Stimulated activated CD8-positive, alpha-beta memory T cell treated with anti-CD3 and anti-CD28 coated beads, Interleukin-2, amount 100 ng/mL, for 48 hours (primary cell): ENCODE results near the gene TPSAB1.

Source experiments
- DNase-seq, 2 donors: peaks; one replicate each; pipeline ENCODE4 v3.0.0-alpha.2; 2020; ENCODE audit warnings: low read depth in 2 of 2

TPSAB1 gene

DNA sequence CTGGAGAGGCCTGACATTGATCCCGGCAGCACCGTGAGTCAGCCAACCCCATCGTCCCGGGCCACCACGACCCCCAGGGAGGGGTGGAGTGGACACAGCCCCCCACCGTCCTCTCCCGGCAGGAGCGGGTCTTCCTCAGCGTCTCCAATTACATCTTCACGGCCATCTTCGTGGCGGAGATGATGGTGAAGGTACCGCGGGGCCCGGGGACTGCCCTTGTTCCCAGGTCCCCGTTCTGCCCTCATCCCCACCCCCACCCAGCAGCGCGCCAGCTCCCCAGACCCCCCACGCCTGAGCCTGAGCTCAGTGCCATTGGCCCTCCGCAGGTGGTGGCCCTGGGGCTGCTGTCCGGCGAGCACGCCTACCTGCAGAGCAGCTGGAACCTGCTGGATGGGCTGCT lies 30.0 kb upstream of the TPSAB1 start:
- DNase-seq: no peak

GRCh38 chr16:1211451-1212268 lies 28.8 kb upstream of the TPSAB1 start:
- DNase-seq: no peak

GRCh38 chr16:1212616-1213194 lies 27.8 kb upstream of the TPSAB1 start:
- DNase-seq: no peak

DNA sequence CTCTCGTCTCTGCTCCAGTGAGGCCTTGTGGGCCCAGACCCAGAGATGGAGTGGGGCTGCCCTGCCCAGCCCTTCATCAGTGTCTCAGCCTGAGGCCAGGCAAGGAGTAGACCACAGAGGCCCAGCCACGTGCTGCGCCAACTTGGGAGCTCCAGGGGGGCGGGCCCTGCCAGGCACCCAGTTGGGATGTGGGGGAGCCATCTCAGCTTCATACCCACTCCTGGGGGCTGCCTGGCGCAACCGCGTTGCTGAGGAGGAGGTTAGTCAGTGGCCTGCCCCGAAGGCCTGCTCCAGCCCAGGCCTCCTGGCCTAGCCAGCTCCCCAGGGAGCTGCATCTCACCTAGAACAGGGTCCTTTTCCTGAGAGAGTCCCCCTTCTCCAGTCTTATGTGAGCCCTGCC lies 27.3 kb upstream of the TPSAB1 start:
- no peak for DNase-seq

- DNase-seq: no peak
Observed at GRCh38 chr16:1213796-1214372, 26.6 kb upstream of the TPSAB1 start.

GRCh38 chr16:1214719-1215118 lies 25.8 kb upstream of the TPSAB1 start:
- DNase-seq: no peak

DNA sequence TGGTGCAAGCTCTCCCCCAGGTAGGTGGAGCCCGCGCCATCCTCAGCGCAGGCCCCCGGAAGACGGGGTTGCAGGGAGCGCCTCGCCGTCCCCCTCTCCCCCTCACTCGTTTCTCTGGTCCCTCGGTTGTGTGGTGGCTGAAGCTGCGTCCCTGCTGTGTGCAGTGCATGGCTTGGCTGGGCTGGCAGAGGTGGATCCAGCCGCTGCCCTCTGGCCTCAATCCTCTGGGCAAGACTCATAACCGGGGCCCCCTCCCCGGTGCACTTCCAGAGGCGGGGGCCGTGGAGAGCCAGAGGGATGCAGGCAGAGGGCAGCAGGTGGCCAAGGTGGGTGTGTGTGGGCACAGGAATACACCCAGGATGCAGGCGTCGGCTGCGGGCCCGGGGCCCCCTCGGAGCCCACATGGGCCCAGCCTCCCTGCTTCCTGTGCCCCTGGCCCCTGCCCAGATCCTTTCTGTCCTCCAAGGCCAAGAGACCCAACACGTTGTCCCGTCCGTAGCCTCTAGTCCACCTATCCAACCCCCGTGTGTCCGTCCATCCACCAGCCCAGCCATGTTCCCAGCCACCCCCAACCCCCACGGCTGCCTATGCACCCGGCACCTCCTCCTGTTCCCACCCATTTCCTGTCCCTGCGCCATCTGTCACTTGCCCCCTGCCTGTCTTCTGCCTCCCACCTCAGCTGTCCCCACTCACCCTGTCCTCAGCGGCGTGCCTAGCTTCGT lies 24.8 kb upstream of the TPSAB1 start:
- no peak for DNase-seq

DNA sequence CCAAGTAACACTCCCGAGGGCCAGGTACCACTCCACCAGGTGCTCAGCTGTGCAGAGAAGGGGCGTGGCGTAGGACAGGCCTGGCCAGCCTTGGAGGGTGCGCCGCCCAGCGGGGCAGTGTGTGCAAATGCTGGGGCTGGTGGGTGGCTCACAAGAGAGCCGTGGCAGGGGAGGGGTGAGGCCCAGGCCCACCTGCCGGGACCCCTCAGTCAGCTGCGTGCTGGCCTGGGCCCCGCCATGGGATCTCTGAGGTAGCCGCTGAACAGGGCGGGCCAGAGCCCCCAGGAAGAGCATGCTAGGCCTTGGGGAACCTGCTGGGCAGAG lies 24.2 kb upstream of the TPSAB1 start:
- no peak for DNase-seq

- no peak for DNase-seq
Observed at GRCh38 chr16:1216681-1217400, 23.7 kb upstream of the TPSAB1 start.

DNA sequence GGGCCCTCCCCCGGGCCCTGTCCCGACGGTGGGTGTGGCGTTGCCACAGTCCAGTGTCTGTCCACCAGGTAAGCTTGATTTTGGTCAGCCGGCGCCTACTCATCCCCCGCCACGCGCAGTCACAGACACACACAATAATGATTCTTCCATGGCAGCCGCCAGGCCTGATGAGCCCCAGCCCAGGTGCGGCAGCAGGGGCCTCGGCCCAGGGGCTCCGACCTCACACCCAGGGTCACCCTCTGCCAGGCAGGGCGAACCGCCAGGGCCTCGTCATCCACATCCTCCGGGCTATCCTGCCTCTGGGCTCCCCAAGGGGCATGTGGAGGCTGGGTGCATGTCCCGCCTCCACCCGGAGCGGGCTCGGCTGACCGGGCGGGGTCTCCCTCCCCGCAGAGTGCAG lies 23.0 kb upstream of the TPSAB1 start:
- no peak for DNase-seq

GRCh38 chr16:1218061-1218929 lies 22.2 kb upstream of the TPSAB1 start:
- no peak for DNase-seq

DNA sequence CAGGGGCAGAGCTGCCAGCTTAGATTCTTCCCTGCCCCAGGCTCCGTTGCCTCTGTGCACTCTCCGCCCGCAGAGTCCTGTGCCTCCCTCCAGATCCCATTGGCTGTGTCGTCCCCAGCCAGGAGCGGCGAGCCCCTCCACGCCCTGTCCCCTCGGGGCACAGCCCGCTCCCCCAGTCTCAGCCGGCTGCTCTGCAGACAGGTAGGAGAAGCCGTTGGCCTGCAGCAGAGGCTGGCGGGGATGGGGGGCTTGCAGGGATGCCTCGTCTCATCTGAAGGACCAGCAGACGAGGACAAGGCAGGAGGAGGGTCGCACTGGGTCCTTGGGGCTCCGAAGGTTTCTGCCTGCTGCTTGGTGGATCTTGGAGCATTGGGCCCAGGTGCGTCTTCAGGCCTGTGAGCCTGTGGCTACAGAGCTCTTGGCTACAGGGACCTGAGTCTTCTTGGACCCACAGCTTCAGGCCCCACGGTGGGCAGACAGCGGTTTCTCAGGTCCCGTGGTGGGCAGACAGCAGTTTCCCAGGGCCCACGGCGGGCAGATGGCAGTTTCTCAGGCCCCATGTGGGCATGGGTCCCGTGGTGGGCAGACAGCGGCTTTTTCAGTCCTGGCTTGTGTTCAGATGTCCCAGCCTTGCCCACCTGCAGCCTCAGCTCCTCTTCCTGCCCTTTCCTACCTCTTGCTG lies 21.4 kb upstream of the TPSAB1 start:
- DNase-seq: no peak

DNA sequence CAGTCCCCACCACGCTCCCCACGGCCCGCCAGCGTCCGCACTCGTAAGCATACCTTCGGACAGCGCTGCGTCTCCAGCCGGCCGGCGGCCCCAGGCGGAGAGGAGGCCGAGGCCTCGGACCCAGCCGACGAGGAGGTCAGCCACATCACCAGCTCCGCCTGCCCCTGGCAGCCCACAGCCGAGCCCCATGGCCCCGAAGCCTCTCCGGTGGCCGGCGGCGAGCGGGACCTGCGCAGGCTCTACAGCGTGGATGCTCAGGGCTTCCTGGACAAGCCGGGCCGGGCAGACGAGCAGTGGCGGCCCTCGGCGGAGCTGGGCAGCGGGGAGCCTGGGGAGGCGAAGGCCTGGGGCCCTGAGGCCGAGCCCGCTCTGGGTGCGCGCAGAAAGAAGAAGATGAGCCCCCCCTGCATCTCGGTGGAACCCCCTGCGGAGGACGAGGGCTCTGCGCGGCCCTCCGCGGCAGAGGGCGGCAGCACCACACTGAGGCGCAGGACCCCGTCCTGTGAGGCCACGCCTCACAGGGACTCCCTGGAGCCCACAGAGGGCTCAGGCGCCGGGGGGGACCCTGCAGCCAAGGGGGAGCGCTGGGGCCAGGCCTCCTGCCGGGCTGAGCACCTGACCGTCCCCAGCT lies 20.3 kb upstream of the TPSAB1 start:
- no peak for DNase-seq

DNA sequence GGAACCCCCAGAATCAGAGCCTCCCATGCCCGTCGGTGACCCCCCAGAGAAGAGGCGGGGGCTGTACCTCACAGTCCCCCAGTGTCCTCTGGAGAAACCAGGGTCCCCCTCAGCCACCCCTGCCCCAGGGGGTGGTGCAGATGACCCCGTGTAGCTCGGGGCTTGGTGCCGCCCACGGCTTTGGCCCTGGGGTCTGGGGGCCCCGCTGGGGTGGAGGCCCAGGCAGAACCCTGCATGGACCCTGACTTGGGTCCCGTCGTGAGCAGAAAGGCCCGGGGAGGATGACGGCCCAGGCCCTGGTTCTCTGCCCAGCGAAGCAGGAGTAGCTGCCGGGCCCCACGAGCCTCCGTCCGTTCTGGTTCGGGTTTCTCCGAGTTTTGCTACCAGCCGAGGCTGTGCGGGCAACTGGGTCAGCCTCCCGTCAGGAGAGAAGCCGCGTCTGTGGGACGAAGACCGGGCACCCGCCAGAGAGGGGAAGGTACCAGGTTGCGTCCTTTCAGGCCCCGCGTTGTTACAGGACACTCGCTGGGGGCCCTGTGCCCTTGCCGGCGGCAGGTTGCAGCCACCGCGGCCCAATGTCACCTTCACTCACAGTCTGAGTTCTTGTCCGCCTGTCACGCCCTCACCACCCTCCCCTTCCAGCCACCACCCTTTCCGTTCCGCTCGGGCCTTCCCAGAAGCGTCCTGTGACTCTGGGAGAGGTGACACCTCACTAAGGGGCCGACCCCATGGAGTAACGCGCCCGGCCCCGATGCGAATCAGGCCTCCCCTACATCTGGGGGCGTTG lies 19.5 kb upstream of the TPSAB1 start:
- no peak for DNase-seq

GRCh38 chr16:1221628-1222552 lies 18.6 kb upstream of the TPSAB1 start:
- no peak for DNase-seq

GRCh38 chr16:1222553-1223354 lies 17.8 kb upstream of the TPSAB1 start:
- no peak for DNase-seq
